BE2C (cell line): ENCODE measurements around the gene NAB2.
"Not testable (repeated sequence)": the region's sequence is repeated elsewhere in the genome, so short reads cannot be mapped to it uniquely, and the experiment has no call there.

Experiments
- DNase-seq: peaks from one replicate; pipeline ENCODE4 v3.0.0-alpha.2; 2020
- H3K27me3 ChIP-seq: fragments of 250-450 bp; sonication (Bioruptor Pico); 2 replicates; pipeline ENCODE4 v1.5.1; 2020; ENCODE audit warnings: mild to moderate bottlenecking
- H3K36me3 ChIP-seq: fragments of 250-450 bp; sonication (Bioruptor Pico); 2 replicates; pipeline ENCODE4 v1.5.1; 2020; ENCODE audit warnings: mild to moderate bottlenecking
- H3K4me1 ChIP-seq: fragments of 250-450 bp; sonication (Bioruptor Pico); 2 replicates; pipeline ENCODE4 v1.5.1; 2020
- H3K4me3 ChIP-seq: 2 replicates; pipeline ENCODE4 v1.5.1; 2011; ENCODE audit warnings: low read depth, low read length
- H3K9me3 ChIP-seq: fragments of 250-450 bp; sonication (Bioruptor Pico); 2 replicates; pipeline ENCODE4 v1.5.1; 2020
- CTCF ChIP-seq: IDR thresholded peaks from 2 replicates; pipeline ENCODE4 v1.5.1; 2012; ENCODE audit warnings: mild to moderate bottlenecking, low read depth, low read length

The NAB2 gene

GRCh38 chr12:57058454-57058853 lies 30.5 kb upstream of the NAB2 start:
- H3K27me3 ChIP-seq: no peaks in the 10 kb centered on the region
- no peaks in the 10 kb centered on the region for H3K9me3 ChIP-seq
- H3K4me3 ChIP-seq: no peak overlapping the region
- no peak for TF ChIP-seq CTCF
- peaks cover 52% of the 10 kb centered on the region for H3K36me3 ChIP-seq
- H3K4me1 ChIP-seq: no peaks in the 10 kb centered on the region
- DNase-seq: no peak

- peaks cover 47% of the 10 kb centered on the region for H3K36me3 ChIP-seq
- H3K4me3 ChIP-seq: no peak overlapping the region
- H3K4me1 ChIP-seq: no peaks in the 10 kb centered on the region
- H3K27me3 ChIP-seq: no peaks in the 10 kb centered on the region
- H3K9me3 ChIP-seq: no peaks in the 10 kb centered on the region
- DNase-seq: no peak
- no peak for TF ChIP-seq CTCF
These were observed 24.8 kb upstream of the NAB2 start for GRCh38 chr12:57063991-57064685.

- no peaks in the 10 kb centered on the region for H3K27me3 ChIP-seq
- no peak overlapping the region for H3K4me3 ChIP-seq
- DNase-seq: no peak
- peaks cover 44% of the 10 kb centered on the region for H3K36me3 ChIP-seq
- no peaks in the 10 kb centered on the region for H3K4me1 ChIP-seq
- no peak for TF ChIP-seq CTCF
- no peaks in the 10 kb centered on the region for H3K9me3 ChIP-seq
These were observed 22.7 kb upstream of the NAB2 start for GRCh38 chr12:57066245-57066644.

- Histone ChIP-seq H3K36me3 (peaks cover 34% of the 10 kb centered on the region), H3K4me1 (no peaks in the 10 kb centered on the region), H3K9me3 (no peaks in the 10 kb centered on the region), H3K4me3 (no peak overlapping the region), H3K27me3 (no peaks in the 10 kb centered on the region)
- DNase-seq: peak; percentile 63
- peak; percentile 97 for TF ChIP-seq CTCF
These were observed 19.4 kb upstream of the NAB2 start for GRCh38 chr12:57069523-57069922.

GRCh38 chr12:57072661-57073060 lies 16.3 kb upstream of the NAB2 start:
- Histone ChIP-seq H3K9me3 (no peaks in the 10 kb centered on the region), H3K4me3 (no peak overlapping the region), H3K4me1 (no peaks in the 10 kb centered on the region), H3K27me3 (no peaks in the 10 kb centered on the region), H3K36me3 (peaks cover 28% of the 10 kb centered on the region)
- DNase-seq: no peak
- no peak for TF ChIP-seq CTCF

GRCh38 chr12:57073566-57074450 lies 15.1 kb upstream of the NAB2 start:
- H3K36me3 ChIP-seq: peaks cover 20% of the 10 kb centered on the region
- H3K9me3 ChIP-seq, H3K27me3 ChIP-seq, H3K4me1 ChIP-seq, DNase-seq, H3K4me3 ChIP-seq: not testable (repeated sequence)
